B cell (primary cell): ENCODE results near the gene FTCD. TPM values are rescaled to one million over a fixed set of nuclear protein-coding genes. Genes with fewer than 3 reads are reported as not detected.
A peak's percentile ranks its signal among the peaks of the same experiment; 100 is the strongest.

Source experiments
- ATAC-seq: fragments of 200-7000 bp; cut with Tn5 transposase; one replicate; pipeline ENCODE4 v1.10.0; 2021; ENCODE audit warnings: low read depth, mild to moderate bottlenecking, moderate number of reproducible peaks, moderate library complexity
- CTCF ChIA-PET: fragments of 350-600 bp; sonication (Branson Sonifier 250); formaldehyde crosslinking; loops from one replicate; lab custom pipeline; 2021; ENCODE audit warnings: antibody characterized with exemption, inconsistent platforms; lab: Charles Lee
- POLR2A ChIA-PET: fragments of 350-600 bp; sonication (Branson Sonifier 250); formaldehyde crosslinking; loops from one replicate; lab custom pipeline; 2021; ENCODE audit warnings: antibody characterized with exemption; lab: Charles Lee
- DNase-seq: peaks from one replicate; pipeline ENCODE4 v3.0.0; 2013
- H2AFZ ChIP-seq: 2 replicates; pipeline ENCODE4 v1.6.1; 2012; ENCODE audit warnings: mild to moderate bottlenecking, low read depth, low read length; ENCODE audit not compliant: insufficient read depth, poor library complexity, severe bottlenecking
- H3K27ac ChIP-seq, 2 donors: 1 replicate in 1 of 2; 2 replicates in 1 of 2; pipeline ENCODE4 v1.5.1; 2012 to 2013; ENCODE audit warnings: low read length in 2 of 2, mild to moderate bottlenecking in 2 of 2, moderate library complexity in 1 of 2
- H3K27me3 ChIP-seq, 4 experiments: fragments of 200-600 bp in 1 of 4; sonication (generic) in 1 of 4; replicated peaks in 1 of 4; 1 replicate in 2 of 4; 2 replicates in 2 of 4; pipeline versions ENCODE4 v1.6.1 to v1.7.0; 2013 to 2016; ENCODE audit warnings: low read length in 3 of 4, mild to moderate bottlenecking in 2 of 4, mixed read lengths in 1 of 4, moderate library complexity in 1 of 4; ENCODE audit not compliant: insufficient read depth in 4 of 4, control insufficient read depth in 3 of 4; ENCODE audit errors: control extremely low read depth in 1 of 4
- H3K36me3 ChIP-seq, 2 experiments: replicated peaks in 1 of 2; 1 replicate in 1 of 2; 2 replicates in 1 of 2; pipeline versions ENCODE4 v1.6.1 to v1.7.1; 2013; ENCODE audit warnings: low read length in 1 of 2; ENCODE audit not compliant: insufficient read depth in 2 of 2, control insufficient read depth in 1 of 2; ENCODE audit errors: control extremely low read depth in 1 of 2, extremely low read depth in 1 of 2
- H3K4me1 ChIP-seq, 2 donors: fragments of 200-600 bp in 1 of 2; sonication (generic) in 1 of 2; 1 replicate in 1 of 2; 2 replicates in 1 of 2; pipeline versions ENCODE4 v1.5.1 to v1.6.1; 2013 to 2017; ENCODE audit warnings: low read length in 2 of 2; ENCODE audit not compliant: control insufficient read depth in 2 of 2, insufficient read depth in 2 of 2
- H3K4me2 ChIP-seq: replicated peaks from 2 replicates; pipeline ENCODE3; 2012; ENCODE audit warnings: mild to moderate bottlenecking, low read depth, low read length; ENCODE audit not compliant: poor library complexity, severe bottlenecking
- H3K4me3 ChIP-seq, 5 experiments: fragments of 200-600 bp in 1 of 5; sonication (generic) in 1 of 5; 1 replicate in 3 of 5; 2 replicates in 2 of 5; pipeline versions ENCODE4 v1.5.1 to v1.7.0; 2011 to 2016; ENCODE audit warnings: low read length in 4 of 5, mild to moderate bottlenecking in 4 of 5, low read depth in 2 of 5, control low read depth in 1 of 5, moderate library complexity in 1 of 5; ENCODE audit not compliant: insufficient read depth in 1 of 5; ENCODE audit errors: control extremely low read depth in 1 of 5, extremely low read depth in 1 of 5
- H3K79me2 ChIP-seq: fragments of 200-600 bp; sonication (generic); one replicate; pipeline ENCODE4 v1.6.0; 2016; ENCODE audit warnings: low read length; ENCODE audit not compliant: control insufficient read depth, insufficient read depth
- H3K9ac ChIP-seq: fragments of 200-600 bp; sonication (generic); 2 replicates; pipeline ENCODE4 v1.6.1; 2017; ENCODE audit warnings: mild to moderate bottlenecking, low read length, moderate library complexity
- H3K9me3 ChIP-seq, 3 donors: one replicate each; pipeline versions ENCODE4 v1.6.1 to v1.7.1; 2013; ENCODE audit warnings: low read length in 2 of 3; ENCODE audit not compliant: control insufficient read depth in 2 of 3, insufficient read depth in 1 of 3; ENCODE audit errors: control extremely low read depth in 1 of 3
- H4K20me1 ChIP-seq: 2 replicates; pipeline ENCODE4 v1.6.0; 2012; ENCODE audit warnings: mild to moderate bottlenecking, low read length; ENCODE audit not compliant: insufficient read depth, control insufficient read depth, poor library complexity, severe bottlenecking
- H3K27ac Mint-ChIP-seq: one replicate; pipeline ENCODE4 v1.8.0; 2021; ENCODE audit warnings: mixed read lengths
- H3K27me3 Mint-ChIP-seq: one replicate; pipeline ENCODE4 v1.8.0; 2021; ENCODE audit warnings: mixed read lengths
- H3K4me1 Mint-ChIP-seq: one replicate; pipeline ENCODE4 v1.8.0; 2021; ENCODE audit warnings: mixed read lengths
- H3K4me3 Mint-ChIP-seq: one replicate; pipeline ENCODE4 v1.8.0; 2021; ENCODE audit warnings: mixed read lengths
- H3K9me3 Mint-ChIP-seq: one replicate; pipeline ENCODE4 v1.8.0; 2022; ENCODE audit warnings: mixed read lengths; ENCODE audit not compliant: insufficient read depth
- EZH2 ChIP-seq: IDR thresholded peaks from 2 replicates; pipeline ENCODE4 v1.6.1; 2012; ENCODE audit warnings: borderline replicate concordance, low read depth, mild to moderate bottlenecking, moderate library complexity, low read length; ENCODE audit not compliant: insufficient read depth, poor library complexity, severe bottlenecking
- WGBS: methylation state at CpG from one replicate; pipeline ENCODE4 v1.1.5; 2013; ENCODE audit warnings: missing lambda C conversion rate; ENCODE audit not compliant: insufficient coverage; 5-methylcytosine and 5-hydroxymethylcytosine counted together
- intact Hi-C: fragments of 100-400 bp; cut with micrococcal nuclease; formaldehyde crosslinking; loops from one replicate; pipeline ENCODE4 v1.10.0; 2022
- polyA plus RNA-seq: library from polyadenylated mRNA; depleted of rRNA; stranded (reverse); fragments of >200 nt; gene quantifications from 2 replicates; pipeline ENCODE4 v1.2.3, GENCODE V29; 2012
- total RNA-seq, 2 donors: library from RNA; stranded (reverse); fragments of 120-200 nt in 1 of 2; gene quantifications; 1 replicate in 1 of 2; 2 replicates in 1 of 2; pipeline versions ENCODE4 v1.2.3 to v1.2.4, GENCODE V29; 2013 to 2022
- TF ChIP-seq, protein P1 (sequence below): fragments of 200-600 bp; IDR thresholded peaks from one replicate; pipeline ENCODE4 v1.8.0; 2022; ENCODE audit warnings: antibody characterized with exemption, mild to moderate bottlenecking

Gene FTCD
- total and polyA plus RNA-seq, 2 donors (not counting 1 experiment from before 2014, with no cell fraction given): 0.22 to 0.39 TPM

DNA sequence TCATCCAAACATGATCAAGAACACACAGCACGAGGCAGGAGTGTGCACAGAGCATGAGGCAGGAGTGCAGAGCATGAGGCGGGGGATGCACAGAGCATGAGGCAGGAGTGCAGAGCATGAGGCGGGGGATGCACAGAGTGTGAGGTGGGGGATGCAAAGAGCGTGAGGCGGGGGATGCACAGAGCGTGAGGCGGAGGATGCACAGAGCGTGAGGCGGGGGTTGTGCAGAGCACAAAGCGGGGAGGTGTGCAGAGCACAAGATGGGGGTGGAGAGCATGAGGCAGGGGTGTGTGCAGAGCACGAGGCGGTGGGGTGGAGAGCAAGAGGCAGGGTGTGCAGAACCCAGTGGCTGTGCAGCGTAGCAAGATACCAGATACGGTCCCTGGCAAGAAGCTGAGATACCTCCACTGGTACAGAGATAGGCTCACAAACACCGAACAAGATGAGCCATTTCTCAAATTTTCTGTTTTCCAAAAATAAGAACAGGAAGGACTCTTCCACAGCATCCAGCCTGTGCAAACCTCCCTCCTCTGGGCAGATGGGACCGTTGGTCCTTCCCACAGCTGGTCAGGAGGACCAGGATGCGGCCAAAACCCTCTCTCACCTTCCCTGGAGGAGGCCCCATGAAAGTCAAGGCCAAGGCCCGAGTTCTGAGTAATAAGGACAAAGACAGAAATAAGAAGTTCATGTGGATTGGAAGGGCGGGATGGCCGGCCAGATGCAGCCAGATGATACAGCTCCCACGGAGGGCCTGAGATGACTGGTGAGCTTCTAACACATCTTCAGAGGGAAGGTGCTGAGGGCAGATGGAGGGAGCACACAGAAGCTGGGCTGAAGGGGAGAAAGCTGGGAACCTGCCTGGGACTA lies 16.9 kb upstream of the FTCD start:
- intact Hi-C loops: no loop called here
- DNase-seq: no peak
- H3K9ac ChIP-seq: no peak overlapping the region
- H3K4me2 ChIP-seq: no peak overlapping the region
- no peaks in the 10 kb centered on the region for H3K36me3 ChIP-seq
- no peaks in the 10 kb centered on the region for H4K20me1 ChIP-seq
- no peak overlapping the region for H2AFZ ChIP-seq
- CTCF ChIA-PET: no interaction called here
- no peak overlapping the region for H3K4me3 Mint-ChIP-seq
- H3K27ac Mint-ChIP-seq: no peak overlapping the region
- WGBS: 75% methylated on average over 17 of the region's 21 CpGs
- H3K9me3 Mint-ChIP-seq: peaks cover 5% of the 10 kb centered on the region
- TF ChIP-seq, protein P1, sequence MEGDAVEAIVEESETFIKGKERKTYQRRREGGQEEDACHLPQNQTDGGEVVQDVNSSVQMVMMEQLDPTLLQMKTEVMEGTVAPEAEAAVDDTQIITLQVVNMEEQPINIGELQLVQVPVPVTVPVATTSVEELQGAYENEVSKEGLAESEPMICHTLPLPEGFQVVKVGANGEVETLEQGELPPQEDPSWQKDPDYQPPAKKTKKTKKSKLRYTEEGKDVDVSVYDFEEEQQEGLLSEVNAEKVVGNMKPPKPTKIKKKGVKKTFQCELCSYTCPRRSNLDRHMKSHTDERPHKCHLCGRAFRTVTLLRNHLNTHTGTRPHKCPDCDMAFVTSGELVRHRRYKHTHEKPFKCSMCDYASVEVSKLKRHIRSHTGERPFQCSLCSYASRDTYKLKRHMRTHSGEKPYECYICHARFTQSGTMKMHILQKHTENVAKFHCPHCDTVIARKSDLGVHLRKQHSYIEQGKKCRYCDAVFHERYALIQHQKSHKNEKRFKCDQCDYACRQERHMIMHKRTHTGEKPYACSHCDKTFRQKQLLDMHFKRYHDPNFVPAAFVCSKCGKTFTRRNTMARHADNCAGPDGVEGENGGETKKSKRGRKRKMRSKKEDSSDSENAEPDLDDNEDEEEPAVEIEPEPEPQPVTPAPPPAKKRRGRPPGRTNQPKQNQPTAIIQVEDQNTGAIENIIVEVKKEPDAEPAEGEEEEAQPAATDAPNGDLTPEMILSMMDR: no peak
- TF ChIP-seq EZH2: no peak
- peaks cover 1 to 13% (median 3%) of the 10 kb centered on the region in 3 donors for H3K9me3 ChIP-seq
- H3K27me3 ChIP-seq: no peaks in the 10 kb centered on the region
- POLR2A ChIA-PET: no interaction called here
- no peak overlapping the region for H3K27ac ChIP-seq
- H3K79me2 ChIP-seq: peaks cover 7% of the 10 kb centered on the region
- peaks cover 10% of the 10 kb centered on the region for H3K4me1 Mint-ChIP-seq
- H3K4me1 ChIP-seq: no peaks in the 10 kb centered on the region
- no peak overlapping the region for H3K4me3 ChIP-seq
- no peaks in the 10 kb centered on the region for H3K27me3 Mint-ChIP-seq
- peak; percentile 14 for ATAC-seq

DNA sequence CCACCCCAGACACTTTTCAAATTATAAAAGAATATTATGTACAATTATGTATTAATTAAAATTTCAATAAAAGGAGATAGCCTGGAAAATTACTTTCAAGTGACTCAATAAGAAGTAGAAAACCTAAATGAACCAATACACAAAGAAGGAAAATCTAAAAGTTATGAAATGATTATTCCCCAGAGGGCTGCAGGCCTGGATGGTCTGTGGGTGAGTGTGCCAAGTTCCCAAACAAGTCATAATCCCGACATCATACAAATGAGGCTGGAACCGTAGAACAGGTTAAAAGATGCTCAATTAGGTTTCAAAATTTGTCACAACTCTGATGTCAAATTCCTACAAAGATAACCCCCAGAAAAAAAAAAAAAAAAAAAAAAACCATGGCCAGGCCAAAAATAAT lies 16.2 kb upstream of the FTCD start:
- TF ChIP-seq, protein P1: no peak
- TF ChIP-seq EZH2: no peak
- CTCF ChIA-PET: no interaction called here
- Histone ChIP-seq H3K4me2 (no peak overlapping the region), H3K9me3 (peaks cover 1 to 13% (median 3%) of the 10 kb centered on the region in 3 donors), H3K79me2 (peaks cover 7% of the 10 kb centered on the region), H3K4me1 (no peaks in the 10 kb centered on the region), H3K27me3 (no peaks in the 10 kb centered on the region), H3K36me3 (no peaks in the 10 kb centered on the region), H4K20me1 (no peaks in the 10 kb centered on the region), H3K27ac (no peak overlapping the region), H2AFZ (no peak overlapping the region), H3K4me3 (no peak overlapping the region), H3K9ac (no peak overlapping the region)
- Mint-ChIP-seq H3K4me1 (peaks cover 10% of the 10 kb centered on the region), H3K27ac (no peak overlapping the region), H3K27me3 (no peaks in the 10 kb centered on the region), H3K9me3 (peaks cover 3% of the 10 kb centered on the region), H3K4me3 (no peak overlapping the region)
- WGBS: 80% methylated on average over 1 of the region's 2 CpGs
- no peak for ATAC-seq
- no peak for DNase-seq
- intact Hi-C loops: no loop called here
- POLR2A ChIA-PET: no interaction called here
